Ammon's horn (tissue), 1 donor: ENCODE results near the gene SLC12A6.

Experiments
- DNase-seq: peaks from one replicate; pipeline ENCODE4 v3.0.0-alpha.2; 2016; ENCODE audit warnings: low spot score

SLC12A6 gene

GRCh38 chr15:34259566-34259965, 78.0 kb downstream of the SLC12A6 start:
- no peak for DNase-seq

DNA sequence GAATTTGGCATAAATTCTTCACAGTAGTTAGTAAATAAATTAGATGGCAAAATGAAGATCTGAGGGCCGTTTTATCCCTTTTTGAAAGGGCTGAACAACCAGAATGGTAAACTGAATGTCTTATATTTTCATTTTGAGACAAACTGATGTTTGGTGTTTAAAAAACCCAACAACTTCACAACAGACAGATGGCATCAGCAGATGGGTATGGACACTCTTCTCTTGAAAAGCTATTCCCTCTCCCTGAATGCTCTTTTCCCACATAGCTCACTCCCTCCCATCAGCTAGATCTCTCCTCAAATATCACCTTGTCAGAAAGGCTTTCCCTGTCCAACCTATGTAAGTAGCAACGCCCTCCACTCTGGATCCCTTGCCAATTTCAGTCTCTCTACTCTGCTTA, 79.4 kb downstream of the SLC12A6 start:
- DNase-seq: no peak

DNA sequence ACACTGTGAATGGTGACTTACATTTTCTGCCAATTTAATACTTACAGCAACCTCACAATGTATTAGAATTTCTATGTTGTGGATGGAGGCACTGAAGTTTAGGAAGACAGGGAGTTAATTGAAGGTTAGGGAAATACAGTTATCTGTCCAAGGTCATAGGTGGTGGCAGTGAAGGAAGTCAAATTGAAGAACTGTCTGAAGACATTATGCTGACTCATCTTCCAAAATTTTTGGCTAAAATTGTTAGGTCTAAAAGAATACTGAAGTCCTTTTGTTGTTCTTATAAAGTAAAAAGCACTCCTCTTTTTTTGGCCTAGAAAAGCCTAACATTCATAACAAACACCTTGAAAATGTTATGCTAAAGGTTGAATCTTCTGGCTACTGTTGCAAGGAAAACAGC, 85.0 kb downstream of the SLC12A6 start:
- DNase-seq: no peak

DNA sequence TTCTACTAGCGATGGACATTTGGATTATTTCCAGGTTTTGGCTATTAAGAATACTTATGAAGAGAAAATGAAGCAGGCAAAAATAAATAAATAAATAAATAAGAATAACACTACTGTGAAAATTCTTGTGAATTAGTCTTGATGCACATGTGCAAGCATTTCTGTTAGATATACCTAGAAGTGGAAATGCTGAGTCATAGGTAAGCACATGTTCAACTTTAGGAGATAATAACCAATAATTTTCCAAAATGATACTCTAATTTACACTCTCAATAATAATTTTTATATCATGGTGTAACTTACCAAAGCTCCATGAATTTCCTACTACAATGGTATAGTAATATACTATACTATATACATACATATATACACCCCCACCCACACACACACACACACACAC, 89.4 kb downstream of the SLC12A6 start:
- DNase-seq: no peak

DNA sequence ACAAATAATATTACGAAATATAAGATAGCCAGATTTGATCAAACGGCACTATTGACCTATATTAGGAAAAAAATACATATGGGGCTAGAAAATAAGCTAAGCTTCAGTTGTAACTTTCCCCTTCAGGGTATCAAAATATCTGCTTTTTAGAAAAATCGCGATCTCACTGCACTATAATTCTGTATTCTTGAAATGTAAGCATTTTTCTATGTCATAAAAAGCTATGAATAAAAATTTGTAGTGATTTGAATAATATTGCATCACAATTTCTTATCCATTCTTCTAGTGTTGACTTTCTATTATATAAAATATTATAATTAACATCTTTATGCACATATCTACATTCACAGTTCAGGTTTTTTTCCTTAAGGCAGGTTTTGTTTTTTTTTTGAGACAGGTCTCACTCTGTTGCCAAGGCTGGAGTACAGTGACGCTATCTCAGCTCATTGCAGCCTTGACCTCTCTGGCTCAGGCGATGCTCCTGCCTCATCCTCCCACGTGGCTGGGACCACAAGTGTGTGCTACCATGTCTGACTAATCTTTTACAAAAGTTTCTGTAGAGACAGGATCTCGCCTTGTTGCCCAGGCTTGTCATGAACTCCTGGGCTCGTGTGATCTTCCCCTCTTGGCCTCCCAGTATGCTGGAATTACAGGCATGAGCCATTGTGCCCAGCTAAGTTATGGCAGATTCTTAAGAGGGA, 91.2 kb downstream of the SLC12A6 start:
- no peak for DNase-seq

DNA sequence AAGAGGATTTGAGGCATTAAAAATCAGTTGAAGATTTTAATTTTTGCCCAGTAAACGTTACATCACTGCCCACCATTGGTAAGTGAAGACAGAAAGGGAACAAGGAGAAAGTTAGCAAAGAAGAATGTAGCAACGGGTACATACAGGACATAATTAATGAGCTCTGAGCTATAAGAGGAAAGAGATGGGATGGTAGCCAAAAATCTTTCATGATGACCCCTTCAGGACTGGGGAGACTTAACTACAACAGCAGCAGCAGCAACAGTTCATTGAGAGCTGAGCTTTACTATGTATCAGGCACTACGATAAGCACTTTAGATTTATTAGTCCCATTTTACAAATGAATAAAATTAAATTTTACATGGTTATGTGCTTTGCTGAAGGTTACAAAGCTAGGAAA, 94.4 kb downstream of the SLC12A6 start:
- DNase-seq: no peak

GRCh38 chr15:34242331-34242710, 95.3 kb downstream of the SLC12A6 start:
- no peak for DNase-seq

GRCh38 chr15:34241376-34242330, 95.9 kb downstream of the SLC12A6 start:
- DNase-seq: peak; percentile 10

DNA sequence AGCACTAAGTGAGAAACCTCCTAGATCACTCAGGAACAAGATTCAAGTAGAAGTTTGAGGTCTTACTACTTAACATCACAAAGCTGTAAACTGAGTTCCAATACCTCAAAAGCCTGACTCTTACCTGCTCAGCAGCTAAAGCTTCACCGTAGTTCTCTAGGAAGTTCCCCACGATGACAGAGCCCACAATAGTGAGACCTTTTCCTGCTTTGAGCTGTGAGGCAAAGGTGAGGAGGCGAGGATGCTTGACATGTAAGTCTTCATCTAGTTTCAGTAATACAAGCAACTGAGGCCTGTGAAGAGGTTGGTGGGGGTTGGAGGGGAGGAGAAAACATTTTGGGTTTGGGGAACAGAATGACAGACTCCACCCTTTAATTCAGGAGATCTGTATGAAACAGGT, 97.0 kb downstream of the SLC12A6 start:
- no peak for DNase-seq

DNA sequence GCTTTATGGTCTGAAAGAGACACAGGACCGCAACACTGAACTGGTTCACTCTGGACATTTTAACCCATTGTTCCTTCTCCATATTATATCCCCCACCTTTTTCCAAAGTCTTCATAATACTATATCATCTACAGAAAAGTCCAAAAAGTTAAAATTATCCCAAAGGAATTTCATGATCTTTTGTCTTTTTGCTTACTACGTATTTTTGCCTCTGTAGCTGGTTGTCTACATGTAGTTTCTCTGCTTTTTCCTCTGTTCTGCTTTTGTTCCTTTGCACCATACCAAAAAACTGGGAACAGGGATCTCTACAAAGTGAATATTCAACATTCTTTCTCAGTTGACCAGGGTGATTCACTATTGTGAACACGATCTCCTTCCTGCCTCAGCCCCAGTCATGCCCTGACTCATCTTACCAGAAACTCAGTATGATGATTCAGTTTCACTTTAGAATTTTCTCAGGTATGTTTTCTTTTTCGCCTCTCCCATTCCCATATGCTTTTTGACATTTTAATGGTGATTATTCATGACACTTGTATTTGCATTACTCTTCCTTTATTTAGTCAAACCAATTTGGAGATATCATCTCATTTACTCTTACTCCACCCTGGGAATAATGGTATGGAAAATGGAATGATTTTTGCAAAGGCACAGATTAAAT, 98.3 kb downstream of the SLC12A6 start:
- no peak for DNase-seq

- no peak for DNase-seq
Observed at GRCh38 chr15:34233614-34234013, 104.0 kb downstream of the SLC12A6 start.

- peak; percentile 8 for DNase-seq
Observed at GRCh38 chr15:34223904-34224596, 113.5 kb downstream of the SLC12A6 start.

GRCh38 chr15:34217587-34218225, 119.9 kb downstream of the SLC12A6 start:
- DNase-seq: no peak

GRCh38 chr15:34216527-34217270, 120.9 kb downstream of the SLC12A6 start:
- DNase-seq: no peak

GRCh38 chr15:34214135-34214534, 123.4 kb downstream of the SLC12A6 start:
- no peak for DNase-seq

- DNase-seq: no peak
Observed at GRCh38 chr15:34213690-34214089, 123.9 kb downstream of the SLC12A6 start.

- peak; percentile 94 for DNase-seq
Observed at GRCh38 chr15:34209421-34210282, 127.9 kb downstream of the SLC12A6 start, which contains the start of gene KATNBL1. KATNBL1 (minus strand) TSS chr15:34210096; CDS start chr15:34163676, 46,420 bp downstream.

- no peak for DNase-seq
Observed at GRCh38 chr15:34206011-34206410, 131.6 kb downstream of the SLC12A6 start.

GRCh38 chr15:34203936-34204335, 133.6 kb downstream of the SLC12A6 start:
- no peak for DNase-seq

GRCh38 chr15:34203305-34203704, 134.3 kb downstream of the SLC12A6 start:
- no peak for DNase-seq
